ENCODE results near the gene LONP2. TPM values are rescaled to one million over a fixed set of nuclear protein-coding genes. Genes with fewer than 3 reads are reported as not detected.

LONP2 gene
- total RNA-seq, 4 donors from 2014 or later: 51.4 to 73.4 (median 63.3) TPM

Other genes with a start within 250 kb of the LONP2 start
- not detected for gene ABCC12, start 88.3 kb upstream of the LONP2 start, total RNA-seq
- gene ABCC11, start 3.2 kb downstream of the LONP2 start, total RNA-seq: not detected
- 10 to 100 TPM; 21.6 to 31.0 (median 25.9) TPM for gene SIAH1, start 141.1 kb downstream of the LONP2 start, total RNA-seq

All from esophagus muscularis mucosa (tissue), 4 donors.